Activated T-cell treated with anti-CD3 and anti-CD28 coated beads, Interleukin-2, amount 50 U/mL, for 48 hours (primary cell): ENCODE results near the gene IL21.
"Not testable (repeated sequence)": the region's sequence is repeated elsewhere in the genome, so short reads cannot be mapped to it uniquely, and the experiment has no call there.

Source experiments
- DNase-seq, 2 experiments: peaks; one replicate each; pipeline ENCODE4 v3.0.0-alpha.2; 2020

The IL21 gene

GRCh38 chr4:122576261-122577188, 44.3 kb downstream of the IL21 start:
- no peak for DNase-seq

- DNase-seq, result not testable (repeated sequence)
Observed at GRCh38 chr4:122574347-122574746, 46.5 kb downstream of the IL21 start.

GRCh38 chr4:122562449-122562848, 58.4 kb downstream of the IL21 start:
- DNase-seq, result no peak
